AG09319 (cell line): ENCODE measurements around the gene SPCS2.

Source experiments
- DNase-seq: peaks from one replicate; pipeline ENCODE4 v3.0.0-alpha.2; 2010; ENCODE audit warnings: low read depth; ENCODE audit errors: extremely low read depth
- CTCF ChIP-seq: IDR thresholded peaks from 2 replicates; pipeline ENCODE4 v1.5.1; 2011; ENCODE audit warnings: low read depth, mild to moderate bottlenecking, inconsistent platforms, low read length, moderate library complexity

Gene SPCS2

GRCh38 chr11:74926304-74927030 is 22.6 kb upstream of the SPCS2 start:
- no peak for TF ChIP-seq CTCF
- no peak for DNase-seq

- no peak for DNase-seq
- no peak for TF ChIP-seq CTCF
These were observed 21.6 kb upstream of the SPCS2 start for GRCh38 chr11:74927496-74927895.

GRCh38 chr11:74929431-74930363 is 19.4 kb upstream of the SPCS2 start:
- peak; percentile 85 for TF ChIP-seq CTCF
- DNase-seq: peak; percentile 79

GRCh38 chr11:74932169-74932568 is 16.9 kb upstream of the SPCS2 start:
- no peak for DNase-seq
- TF ChIP-seq CTCF: no peak

- DNase-seq: no peak
- TF ChIP-seq CTCF: no peak
These were observed 16.3 kb upstream of the SPCS2 start for GRCh38 chr11:74932797-74933196.

GRCh38 chr11:74933765-74934164 is 15.3 kb upstream of the SPCS2 start:
- DNase-seq: no peak
- no peak for TF ChIP-seq CTCF

GRCh38 chr11:74935285-74935684 is 13.8 kb upstream of the SPCS2 start:
- TF ChIP-seq CTCF: no peak

More at GRCh38 chr11:74935285-74935684, 13.8 kb upstream of the SPCS2 start:
- DNase-seq: no peak
